HG03354 (cell line): ENCODE results near the gene GJB2.

ENCODE experiments used
- ATAC-seq: cut with Tn5 transposase; IDR thresholded peaks from one replicate; pipeline ENCODE4 v1.9.1; 2021; ENCODE audit warnings: mild to moderate bottlenecking; ENCODE audit not compliant: unreplicated experiment, poor library complexity, severe bottlenecking

GJB2 gene

DNA sequence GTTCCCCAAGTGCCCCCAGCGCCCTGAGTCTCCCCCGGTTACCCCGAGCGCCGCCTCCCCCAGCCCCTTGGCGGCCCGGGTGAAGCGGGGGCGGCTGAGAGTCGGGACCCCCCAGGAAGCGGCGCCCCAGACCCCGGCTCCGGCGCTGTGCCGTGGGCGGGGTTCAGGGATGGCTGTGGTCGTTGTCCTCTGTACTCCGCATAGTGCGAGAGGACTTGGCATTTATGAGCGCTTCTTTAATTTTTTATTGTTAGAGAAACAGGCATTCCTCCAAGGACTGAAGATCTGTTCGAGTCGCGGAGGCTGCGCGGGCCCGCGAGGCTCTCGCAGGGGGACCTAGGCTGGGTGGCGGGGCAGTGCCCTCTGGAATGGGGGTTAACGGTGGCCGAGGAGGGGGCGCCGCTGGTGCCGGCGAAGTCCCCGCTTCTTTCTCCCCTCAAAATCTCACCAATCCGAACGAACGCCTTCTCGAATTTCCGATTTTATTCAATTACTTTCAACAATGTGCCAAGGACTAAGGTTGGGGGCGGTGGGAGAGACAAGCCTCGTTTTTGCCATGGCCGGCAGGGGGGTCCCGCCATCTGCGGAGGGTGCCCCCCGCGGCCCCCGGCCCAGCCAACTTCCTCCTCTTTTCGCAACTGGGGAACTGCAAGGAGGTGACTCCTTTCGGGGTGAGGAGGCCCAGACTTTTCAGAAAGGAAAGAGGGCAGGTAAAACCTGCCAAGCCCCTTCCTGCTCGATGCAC lies 596 bp upstream of the GJB2 start:
- no peak for ATAC-seq

DNA sequence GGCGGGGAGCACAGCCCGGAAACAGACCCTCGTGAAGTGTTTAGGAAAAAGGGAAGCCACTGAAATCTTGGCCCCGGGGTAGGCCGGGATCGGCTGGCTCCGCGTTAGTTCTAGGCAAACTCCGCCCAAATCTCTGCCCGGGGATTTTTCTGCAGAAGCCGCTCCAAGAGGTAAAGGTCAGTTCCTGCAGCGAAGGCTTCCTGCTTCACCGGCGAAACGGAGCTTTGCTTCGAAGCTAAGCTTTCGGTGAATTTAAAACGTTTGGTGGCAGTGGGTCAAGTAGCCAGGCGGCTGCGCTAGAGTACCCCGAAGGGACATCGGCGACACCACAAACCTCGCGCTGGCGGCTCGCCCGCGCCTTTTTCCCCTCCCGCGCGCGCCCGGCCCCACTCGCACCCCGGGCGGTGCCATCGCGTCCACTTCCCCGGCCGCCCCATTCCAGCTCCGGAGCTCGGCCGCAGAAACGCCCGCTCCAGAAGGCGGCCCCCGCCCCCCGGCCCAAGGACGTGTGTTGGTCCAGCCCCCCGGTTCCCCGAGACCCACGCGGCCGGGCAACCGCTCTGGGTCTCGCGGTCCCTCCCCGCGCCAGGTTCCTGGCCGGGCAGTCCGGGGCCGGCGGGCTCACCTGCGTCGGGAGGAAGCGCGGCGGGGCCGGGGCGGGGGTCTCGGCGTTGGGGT lies 441 bp downstream of the GJB2 start:
- ATAC-seq = no peak

DNA sequence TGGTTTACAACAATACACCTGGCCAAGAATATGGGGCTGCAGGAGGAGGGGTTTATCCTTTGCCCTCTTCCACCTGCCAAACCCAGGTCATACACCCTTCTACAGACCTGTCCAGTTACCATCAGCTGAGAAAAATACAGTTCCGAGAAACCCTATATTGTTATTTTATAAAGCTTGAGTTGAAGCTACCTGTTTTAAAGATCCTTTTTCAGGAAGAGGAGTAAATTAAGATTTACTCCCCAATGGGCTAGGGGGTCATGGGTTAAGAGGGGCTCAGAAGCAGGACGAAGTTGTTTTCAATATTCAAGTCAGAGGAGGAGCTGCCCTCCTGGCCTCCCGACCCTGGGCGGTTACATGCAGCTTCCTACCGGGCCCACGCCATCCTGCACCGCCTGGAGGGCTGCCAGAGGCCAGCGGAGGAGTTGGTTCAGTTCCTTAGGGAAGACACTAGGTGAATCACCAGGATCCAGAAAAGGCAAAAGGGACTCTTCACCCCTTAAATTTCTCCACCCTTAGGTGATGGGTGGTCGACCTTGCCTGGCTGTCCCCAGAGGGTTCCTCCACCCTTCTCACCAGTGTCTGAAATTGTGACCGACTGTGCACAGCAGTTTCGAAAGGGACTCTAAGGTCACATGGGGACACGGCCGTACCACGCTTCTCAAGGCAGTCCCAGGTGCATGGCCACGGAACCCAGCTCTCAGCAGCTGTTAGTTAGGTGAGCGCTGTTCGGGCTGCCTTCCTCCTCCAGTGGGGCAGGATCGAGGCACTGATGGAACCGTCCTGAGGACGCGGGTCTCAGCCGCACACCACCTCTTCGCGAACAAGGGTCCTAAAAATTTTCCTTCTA lies 1.2 kb downstream of the GJB2 start:
- ATAC-seq = no peak

DNA sequence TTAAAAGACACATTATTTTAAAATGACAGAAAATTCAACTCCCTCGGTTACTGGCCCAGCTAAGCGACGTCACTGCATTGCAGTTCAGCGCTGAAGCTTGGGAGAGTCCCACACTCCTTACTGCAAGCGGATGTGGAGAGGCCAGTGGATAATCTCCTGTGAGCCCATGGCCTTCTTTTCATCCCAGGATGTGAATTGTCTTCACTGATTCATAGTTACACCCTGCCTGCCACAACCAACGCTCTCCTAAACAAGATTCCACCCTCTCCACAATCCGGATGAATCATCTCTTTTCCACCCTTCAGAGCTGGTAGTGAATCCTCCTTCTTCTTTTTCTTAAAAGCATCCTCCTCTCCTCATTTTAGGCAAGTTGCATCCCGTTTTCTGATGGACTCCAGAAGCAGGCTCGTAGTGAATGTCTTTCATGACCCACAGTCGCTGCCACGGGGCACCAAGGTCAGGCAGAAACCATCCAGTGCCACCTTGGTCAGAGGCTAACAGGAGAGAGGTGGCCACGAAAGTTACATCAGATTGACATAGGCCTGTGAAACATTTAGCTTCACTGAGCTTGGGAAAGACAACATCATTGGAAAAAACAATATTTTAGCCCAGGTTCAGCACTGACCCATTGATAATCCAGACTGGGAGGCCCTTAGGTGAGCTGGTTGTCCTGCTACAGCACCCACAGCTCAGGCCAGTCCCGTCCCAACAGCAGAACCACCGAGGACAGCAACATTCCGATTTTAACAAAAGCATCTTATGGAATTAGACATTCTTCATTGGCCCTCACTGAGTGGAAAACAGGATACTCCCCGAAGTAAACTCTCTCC lies 2.0 kb downstream of the GJB2 start:
- no peak for ATAC-seq

DNA sequence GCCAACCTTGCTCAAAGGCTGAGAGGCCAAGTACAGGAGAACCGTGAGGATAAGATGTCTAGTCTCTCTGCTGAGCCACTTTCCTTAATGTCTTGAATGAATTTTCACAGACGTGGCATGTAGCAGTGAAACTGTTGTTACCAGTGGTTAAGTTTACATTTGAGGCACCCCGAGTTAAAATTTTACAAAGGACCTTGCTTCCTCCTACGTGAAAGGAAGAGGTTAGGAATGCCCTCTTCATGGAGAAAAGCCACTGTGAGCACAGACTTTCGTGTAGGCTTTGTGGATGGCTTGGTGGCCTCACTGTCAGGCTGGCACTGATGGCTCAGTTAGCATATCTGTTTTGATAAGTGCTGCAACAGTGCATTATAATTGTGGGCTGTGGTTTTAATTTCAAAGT lies 2.7 kb downstream of the GJB2 start:
- ATAC-seq = no peak

DNA sequence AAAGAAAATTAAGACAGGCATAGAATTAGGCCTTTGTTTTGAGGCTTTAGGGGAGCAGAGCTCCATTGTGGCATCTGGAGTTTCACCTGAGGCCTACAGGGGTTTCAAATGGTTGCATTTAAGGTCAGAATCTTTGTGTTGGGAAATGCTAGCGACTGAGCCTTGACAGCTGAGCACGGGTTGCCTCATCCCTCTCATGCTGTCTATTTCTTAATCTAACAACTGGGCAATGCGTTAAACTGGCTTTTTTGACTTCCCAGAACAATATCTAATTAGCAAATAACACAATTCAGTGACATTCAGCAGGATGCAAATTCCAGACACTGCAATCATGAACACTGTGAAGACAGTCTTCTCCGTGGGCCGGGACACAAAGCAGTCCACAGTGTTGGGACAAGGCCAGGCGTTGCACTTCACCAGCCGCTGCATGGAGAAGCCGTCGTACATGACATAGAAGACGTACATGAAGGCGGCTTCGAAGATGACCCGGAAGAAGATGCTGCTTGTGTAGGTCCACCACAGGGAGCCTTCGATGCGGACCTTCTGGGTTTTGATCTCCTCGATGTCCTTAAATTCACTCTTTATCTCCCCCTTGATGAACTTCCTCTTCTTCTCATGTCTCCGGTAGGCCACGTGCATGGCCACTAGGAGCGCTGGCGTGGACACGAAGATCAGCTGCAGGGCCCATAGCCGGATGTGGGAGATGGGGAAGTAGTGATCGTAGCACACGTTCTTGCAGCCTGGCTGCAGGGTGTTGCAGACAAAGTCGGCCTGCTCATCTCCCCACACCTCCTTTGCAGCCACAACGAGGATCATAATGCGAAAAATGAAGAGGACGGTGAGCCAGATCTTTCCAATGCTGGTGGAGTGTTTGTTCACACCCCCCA lies 3.8 kb downstream of the GJB2 start:
- no peak for ATAC-seq

DNA sequence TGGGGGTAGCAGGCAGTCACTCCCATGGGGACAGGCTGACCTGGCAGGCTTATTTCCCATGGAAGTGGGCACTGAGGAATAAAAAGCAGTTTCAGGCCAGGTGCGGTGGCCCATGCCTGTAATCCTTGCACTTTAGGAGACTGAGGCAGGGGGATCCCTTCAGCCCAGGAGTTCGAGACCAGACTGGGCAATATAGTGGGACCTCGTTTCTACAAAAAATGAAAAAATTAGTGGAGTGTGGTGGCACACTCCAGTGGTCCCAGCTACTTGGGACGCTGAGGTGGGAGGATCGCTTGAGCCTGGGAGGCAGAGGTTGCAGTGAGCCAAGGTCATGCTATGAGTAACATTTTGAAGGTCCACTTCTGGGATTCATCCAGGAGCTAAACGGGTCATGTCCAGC lies 6.0 kb downstream of the GJB2 start:
- no peak for ATAC-seq

DNA sequence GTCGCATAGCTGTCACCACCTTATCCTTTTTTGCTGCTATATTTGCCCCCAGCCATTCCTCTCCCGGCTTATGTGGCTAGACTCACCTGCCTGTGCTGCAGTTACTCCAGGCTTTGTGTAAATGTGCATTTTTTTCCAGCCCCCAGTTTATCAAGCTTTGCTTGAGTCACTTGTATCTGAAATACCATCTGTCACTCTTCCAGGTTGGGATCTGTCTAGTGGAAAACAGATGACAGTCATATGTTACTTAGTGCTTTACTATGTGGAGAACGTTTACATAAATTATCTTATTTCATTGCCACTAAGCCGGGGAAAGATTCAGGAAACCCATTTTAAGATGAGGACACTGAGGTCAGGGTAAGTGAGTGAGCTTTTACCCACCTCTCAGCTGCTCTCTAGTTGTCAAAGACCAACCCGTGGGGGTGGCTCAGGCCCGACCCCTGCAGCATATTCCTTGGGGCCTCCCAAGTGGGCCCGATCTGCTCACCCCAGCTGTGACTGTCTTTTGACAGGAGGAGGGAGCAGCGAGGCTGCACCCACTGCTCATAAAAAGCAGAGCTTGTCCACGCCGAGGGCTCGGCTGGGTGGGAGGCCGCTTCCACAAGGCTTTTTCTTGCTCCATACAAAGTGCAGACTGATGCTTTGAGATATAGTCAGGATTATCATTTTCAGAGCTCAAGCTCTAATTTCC lies 7.2 kb downstream of the GJB2 start:
- ATAC-seq = no peak

DNA sequence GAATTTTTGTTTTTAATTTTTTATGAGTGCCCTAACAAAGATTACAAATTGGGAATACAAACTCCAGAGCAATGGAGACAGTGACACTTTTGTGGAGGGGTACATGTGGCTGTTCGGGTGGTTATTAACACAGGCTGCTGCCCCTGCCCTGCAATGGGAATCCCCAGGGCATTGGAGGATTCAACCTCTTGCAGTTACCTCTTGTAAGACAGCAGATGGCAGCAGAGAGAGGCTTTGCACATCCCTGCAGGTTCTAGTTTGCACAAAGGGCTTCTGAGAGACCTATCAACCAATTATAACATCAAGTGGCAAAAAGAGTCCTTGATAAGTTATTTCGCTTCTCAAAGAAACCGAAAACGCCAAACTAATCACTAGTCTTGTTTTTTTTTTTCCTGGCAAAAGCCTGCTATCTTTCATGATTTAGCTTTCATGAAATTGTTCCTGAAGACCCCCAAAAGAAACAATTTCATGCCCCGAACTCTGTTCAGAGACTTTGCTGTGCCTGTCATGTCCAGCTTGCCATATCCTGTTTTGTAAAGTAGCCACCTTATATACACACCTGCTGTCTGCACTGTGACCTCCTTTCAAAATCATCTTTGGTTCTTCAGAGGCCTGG lies 10.4 kb downstream of the GJB2 start:
- ATAC-seq = peak; percentile 79

DNA sequence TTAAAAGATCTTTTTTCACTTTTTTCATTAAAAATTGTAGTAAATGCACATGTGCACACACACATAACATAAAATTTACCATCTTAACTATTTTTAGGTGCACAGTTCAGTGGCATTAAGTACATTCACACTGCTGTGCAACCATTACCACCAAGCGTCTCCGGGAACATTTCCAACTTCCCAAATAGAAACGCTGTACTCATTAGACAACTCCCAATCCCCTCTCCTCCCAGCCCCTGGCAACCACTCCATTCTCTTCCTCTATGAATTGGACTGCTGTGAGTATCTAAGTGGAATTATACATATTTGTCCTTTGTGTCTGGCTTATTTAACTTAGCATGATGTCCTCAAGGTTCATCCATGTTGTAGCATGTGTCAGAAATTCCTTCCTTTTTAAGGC lies 11.6 kb downstream of the GJB2 start:
- no peak for ATAC-seq

DNA sequence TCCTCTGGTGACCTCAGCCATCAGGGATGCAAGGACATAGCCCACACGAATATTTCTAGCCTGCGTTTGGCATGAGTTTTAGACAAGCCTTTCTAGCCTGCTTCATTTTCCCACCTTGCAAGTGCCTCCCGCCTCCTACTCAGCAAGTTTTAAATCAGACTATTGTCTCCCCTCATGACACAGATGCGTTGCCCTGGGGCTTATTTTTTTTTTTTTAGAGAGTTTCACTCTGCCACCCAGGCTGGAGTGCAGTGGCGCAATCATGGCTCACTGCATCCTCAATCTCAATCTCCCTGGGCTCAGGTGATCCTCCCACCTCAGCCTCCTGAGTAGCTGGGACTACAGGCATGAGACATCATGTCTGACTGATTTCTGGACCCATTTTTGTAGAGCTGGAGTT lies 14.6 kb downstream of the GJB2 start:
- no peak for ATAC-seq

DNA sequence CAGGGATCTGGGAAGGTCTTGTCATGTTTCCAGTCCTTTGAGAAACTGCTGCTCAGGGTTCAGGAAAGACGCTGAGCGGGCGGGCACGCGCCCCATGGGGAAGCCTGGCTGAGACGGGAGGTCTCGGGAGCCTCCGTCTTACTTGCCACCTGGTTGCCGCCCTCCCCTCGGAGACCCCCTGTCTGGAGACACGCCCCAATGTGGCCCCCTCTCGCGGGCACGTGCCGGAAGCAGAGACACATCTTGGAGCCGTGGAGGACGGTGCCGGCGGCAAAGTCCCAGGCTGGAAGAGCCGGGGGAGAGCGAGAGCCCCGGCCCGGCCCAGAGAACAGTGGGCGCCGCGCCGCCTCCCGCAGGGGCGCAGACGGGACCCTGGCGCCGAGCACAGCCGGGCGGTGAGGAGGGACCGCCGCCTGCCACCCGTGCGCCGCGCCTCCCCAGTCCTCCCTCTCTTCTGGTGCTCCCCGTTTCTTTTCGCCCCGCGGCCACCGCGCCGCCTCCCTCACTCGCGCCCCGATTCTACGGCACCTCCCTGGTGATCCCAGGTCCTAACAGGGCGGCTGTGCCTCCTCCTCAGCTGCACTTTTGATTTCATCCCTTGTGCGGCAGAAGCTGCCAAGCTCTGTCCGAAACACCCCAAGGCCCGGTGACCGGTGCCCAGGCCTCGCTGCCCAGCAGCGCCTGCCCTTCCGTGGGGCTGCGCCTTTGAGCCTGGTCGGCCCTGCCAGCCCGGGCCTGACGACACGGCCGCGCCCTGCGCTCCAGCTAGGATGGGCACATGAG lies 15.5 kb downstream of the GJB2 start:
- ATAC-seq = no peak

DNA sequence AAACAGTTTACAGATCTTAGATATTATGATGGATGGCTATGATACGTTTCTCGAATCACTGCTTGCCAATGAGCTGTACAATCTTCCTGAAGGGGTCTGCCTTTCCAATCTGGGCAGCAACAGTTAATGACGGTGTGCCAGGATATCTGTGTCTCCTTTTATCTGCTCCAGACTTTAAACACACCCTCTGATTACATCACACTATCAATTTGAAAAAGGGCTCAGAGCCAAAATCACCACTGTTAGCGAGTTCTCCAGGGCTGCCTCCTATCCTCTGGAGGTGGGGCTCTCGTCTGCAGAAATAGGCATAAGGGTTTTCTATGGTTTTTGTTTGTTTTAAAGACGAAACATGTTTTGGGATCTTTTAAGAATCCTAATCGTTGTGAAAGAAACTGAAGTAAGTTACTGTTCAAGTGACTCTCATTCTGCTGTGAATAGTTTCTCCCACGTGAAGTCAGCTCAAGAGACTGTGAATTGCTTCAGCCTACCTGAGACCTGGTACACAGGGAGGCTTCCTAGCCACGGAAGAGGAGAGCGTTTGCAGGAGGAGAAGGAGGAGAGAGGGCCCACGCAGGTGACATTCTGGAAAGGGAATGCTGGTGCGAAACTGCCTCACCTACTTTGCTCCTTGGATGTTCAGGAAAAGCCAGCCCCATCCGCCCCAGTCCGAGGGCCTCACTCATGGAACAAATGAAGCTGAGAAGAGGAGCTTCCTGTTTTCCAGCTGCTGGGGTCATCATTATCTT lies 16.7 kb downstream of the GJB2 start:
- no peak for ATAC-seq

DNA sequence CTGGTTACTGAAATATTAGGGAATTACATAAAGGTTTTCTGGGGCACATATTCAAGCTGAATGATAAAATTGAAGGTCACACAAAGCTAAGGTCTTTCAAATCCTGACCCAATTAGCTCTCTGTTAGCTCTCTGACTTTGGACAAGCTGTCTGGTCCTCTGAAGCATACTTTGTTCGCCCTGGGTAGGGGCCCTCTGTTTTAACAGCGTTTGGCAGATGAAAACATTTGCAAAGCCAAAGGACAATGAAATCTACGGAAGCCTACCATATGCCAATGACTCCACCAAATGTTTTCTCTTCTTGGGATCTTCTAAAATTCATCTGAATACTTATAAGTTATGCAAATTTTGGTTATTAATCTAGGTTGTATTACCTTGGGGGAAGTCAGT lies 17.3 kb downstream of the GJB2 start:
- ATAC-seq = no peak

DNA sequence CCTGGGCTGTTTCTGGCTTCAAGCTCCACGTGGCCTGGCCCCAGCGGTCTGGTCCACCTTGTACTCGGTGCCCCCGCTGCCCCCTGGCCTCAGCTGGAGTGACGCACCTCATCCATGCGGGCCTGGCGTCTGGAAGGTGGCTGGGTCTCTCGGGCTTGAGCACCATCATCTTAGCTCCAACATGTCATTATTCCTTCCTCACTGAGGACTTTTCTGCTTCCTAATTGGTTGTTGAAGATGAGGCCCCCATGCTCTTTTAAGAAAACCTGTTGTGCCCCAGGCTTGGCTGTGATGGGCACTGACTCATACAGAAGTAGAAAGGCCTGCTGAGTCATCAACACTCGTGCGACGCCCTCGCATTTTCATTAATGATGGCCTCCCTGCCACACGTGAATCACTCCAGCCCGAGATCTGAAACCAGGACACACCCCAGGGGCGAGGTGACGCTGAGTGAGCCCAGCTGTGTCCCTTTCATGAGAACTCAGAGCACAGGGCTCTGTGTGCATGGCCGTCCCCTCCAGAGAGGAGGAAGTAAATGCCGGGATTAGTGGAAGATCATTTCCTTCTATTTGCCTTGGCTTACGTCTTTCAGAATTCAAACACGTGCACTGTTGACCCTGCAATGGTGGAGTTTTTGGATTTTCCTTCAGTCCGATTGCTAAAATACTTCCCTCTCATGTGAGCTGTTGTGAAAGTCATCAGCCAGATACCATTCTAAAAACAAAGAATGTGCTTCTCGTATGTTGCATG lies 17.9 kb downstream of the GJB2 start:
- ATAC-seq = peak; percentile 93
